IPS-15b (cell line): Measurements from ENCODE around the gene MARCHF10.
"Not testable (repeated sequence)": the region's sequence is repeated elsewhere in the genome, so short reads cannot be mapped to it uniquely, and the experiment has no call there.

Experiments used
- H3K27me3 ChIP-seq: one replicate; pipeline ENCODE4 v1.6.1; 2013; ENCODE audit warnings: low read length; ENCODE audit not compliant: control insufficient read depth, insufficient read depth
- H3K36me3 ChIP-seq: one replicate; pipeline ENCODE4 v1.6.1; 2013; ENCODE audit warnings: low read length; ENCODE audit not compliant: control insufficient read depth, insufficient read depth
- H3K4me1 ChIP-seq: one replicate; pipeline ENCODE4 v1.6.1; 2013; ENCODE audit warnings: mild to moderate bottlenecking, low read length; ENCODE audit not compliant: control insufficient read depth, insufficient read depth
- H3K4me3 ChIP-seq: one replicate; pipeline ENCODE4 v1.5.1; 2013; ENCODE audit warnings: low read depth, low read length
- H3K9ac ChIP-seq: one replicate; pipeline ENCODE4 v1.6.1; 2013; ENCODE audit warnings: low read depth, mild to moderate bottlenecking, low read length
- H3K9me3 ChIP-seq: one replicate; pipeline ENCODE4 v1.6.1; 2013; ENCODE audit warnings: mild to moderate bottlenecking, low read length; ENCODE audit not compliant: control insufficient read depth, insufficient read depth

The MARCHF10 gene, protein sequence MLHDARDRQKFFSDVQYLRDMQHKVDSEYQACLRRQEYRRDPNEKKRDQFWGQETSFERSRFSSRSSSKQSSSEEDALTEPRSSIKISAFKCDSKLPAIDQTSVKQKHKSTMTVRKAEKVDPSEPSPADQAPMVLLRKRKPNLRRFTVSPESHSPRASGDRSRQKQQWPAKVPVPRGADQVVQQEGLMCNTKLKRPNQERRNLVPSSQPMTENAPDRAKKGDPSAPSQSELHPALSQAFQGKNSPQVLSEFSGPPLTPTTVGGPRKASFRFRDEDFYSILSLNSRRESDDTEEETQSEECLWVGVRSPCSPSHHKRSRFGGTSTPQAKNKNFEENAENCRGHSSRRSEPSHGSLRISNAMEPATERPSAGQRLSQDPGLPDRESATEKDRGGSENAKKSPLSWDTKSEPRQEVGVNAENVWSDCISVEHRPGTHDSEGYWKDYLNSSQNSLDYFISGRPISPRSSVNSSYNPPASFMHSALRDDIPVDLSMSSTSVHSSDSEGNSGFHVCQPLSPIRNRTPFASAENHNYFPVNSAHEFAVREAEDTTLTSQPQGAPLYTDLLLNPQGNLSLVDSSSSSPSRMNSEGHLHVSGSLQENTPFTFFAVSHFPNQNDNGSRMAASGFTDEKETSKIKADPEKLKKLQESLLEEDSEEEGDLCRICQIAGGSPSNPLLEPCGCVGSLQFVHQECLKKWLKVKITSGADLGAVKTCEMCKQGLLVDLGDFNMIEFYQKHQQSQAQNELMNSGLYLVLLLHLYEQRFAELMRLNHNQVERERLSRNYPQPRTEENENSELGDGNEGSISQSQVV

DNA sequence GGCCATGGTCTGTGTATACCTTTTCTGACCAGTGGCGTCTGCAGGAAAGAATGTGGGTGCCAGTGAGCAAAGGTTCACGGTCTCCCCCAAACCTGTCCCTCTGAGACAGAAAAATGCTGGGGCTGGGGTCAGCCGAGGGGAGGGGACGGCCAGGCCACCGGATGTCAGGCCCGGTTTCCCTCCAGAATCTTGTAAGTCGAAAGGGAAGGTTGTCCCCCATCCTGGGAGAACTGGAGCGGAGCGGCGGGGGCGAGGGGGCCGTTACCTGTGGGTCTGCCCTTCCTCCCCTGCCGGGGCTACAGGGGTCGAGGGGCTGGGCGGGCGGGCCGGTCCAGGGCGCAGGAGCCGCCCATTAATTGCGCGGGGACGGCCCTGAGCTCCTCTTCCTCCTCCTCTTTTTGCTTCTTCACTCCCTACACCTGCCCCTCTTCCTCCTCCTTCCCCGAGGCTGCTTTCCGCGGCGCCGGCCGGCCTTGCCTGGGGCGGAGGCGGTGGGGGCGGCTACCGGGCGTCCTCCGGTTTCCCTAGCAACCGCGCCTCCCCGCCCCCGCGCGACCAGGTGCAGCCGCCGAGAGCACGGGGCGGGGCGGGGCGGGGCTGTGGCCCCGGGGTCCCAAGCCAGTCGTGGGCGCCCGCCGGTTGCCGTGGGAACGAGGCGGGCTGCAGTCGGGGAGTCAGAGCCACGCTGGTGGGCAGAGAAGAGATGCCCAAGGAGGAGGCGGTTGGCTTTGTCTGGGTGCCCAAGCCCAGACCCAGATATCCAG is at the start of gene MARCHF10:
TSS of gene MARCHF10 (minus strand) at position 503 of the 764 bp plus-strand sequence. CDS start 6,579 bp downstream, outside the sequence.
- Histone ChIP-seq H3K9ac (no peak within 1 kb of the TSS), H3K4me3 (peak within 1 kb of the TSS; percentile 50), H3K36me3 (no peaks in the 10 kb centered on the region), H3K4me1 (peaks cover 9% of the 10 kb centered on the region), H3K9me3 (no peaks in the 10 kb centered on the region), H3K27me3 (no peaks in the 10 kb centered on the region)

DNA sequence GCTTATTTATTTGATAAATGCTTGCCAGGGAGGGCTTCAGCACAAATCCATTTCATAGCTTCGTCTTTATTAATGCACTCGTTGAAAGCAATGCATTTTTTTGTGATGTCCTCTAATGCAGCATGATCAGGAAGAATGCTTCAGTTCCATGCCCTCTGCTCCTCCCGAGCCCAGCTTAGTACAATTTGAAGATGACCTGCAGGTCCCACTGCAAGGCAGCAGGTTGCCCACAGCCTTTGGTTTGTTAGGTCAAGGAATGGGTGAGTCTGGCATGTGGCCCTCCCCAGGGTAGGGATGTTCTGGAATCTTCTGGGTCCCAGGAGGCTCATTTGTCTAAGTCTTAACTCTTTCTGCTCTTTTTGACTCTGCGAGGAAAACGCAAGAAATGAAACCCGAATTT is 49.4 kb upstream of the MARCHF10 start:
- Histone ChIP-seq H3K9ac (no peak overlapping the region), H3K27me3 (no peaks in the 10 kb centered on the region), H3K36me3 (no peaks in the 10 kb centered on the region), H3K4me1 (no peaks in the 10 kb centered on the region), H3K4me3 (no peak overlapping the region), H3K9me3 (no peaks in the 10 kb centered on the region)

DNA sequence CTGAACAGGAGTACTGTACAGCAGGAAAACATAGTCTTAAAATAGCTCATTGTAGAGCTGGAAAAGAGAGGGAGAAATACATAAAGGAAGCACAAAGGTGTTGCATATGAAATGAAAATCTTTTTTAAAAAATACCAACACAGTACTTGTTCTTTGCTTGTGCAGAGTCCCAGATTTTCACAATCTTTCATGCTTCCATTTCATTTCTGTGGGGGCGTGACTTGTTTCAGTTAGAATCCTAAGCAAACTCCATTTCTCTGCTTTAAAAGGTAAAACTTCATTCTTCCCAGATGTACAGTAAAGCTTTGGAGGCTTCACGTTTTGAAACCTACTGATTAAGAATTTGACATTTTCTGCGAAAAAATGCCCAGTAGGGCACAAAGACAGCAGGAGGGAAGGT is 48.5 kb upstream of the MARCHF10 start:
- no peaks in the 10 kb centered on the region for H3K27me3 ChIP-seq
- H3K36me3 ChIP-seq, result no peaks in the 10 kb centered on the region
- H3K9me3 ChIP-seq, result no peaks in the 10 kb centered on the region
- no peaks in the 10 kb centered on the region for H3K4me1 ChIP-seq
- H3K9ac ChIP-seq, result no peak overlapping the region
- H3K4me3 ChIP-seq, result no peak overlapping the region

DNA sequence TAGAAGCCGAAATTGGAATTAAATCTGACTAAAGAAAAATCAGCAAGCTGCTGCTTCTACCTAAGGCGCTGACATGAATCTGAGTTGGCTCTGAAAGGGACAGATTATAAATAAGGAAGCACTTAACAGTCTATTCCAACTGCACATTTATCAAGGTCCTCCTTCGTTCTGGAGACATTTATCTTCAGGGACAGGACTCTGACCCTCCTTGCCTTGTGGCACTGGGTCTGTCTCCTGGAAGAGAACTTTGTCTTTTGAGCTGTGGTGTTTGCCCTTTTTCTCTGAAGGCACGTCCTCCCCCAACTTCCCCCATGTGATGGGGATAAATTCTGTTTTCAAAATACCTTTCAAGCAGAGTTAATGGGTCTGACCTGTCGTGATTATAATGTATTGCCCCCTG is 47.0 kb upstream of the MARCHF10 start:
- Histone ChIP-seq H3K9ac (no peak overlapping the region), H3K27me3 (no peaks in the 10 kb centered on the region), H3K36me3 (no peaks in the 10 kb centered on the region), H3K4me3 (no peak overlapping the region), H3K9me3 (no peaks in the 10 kb centered on the region), H3K4me1 (no peaks in the 10 kb centered on the region)

DNA sequence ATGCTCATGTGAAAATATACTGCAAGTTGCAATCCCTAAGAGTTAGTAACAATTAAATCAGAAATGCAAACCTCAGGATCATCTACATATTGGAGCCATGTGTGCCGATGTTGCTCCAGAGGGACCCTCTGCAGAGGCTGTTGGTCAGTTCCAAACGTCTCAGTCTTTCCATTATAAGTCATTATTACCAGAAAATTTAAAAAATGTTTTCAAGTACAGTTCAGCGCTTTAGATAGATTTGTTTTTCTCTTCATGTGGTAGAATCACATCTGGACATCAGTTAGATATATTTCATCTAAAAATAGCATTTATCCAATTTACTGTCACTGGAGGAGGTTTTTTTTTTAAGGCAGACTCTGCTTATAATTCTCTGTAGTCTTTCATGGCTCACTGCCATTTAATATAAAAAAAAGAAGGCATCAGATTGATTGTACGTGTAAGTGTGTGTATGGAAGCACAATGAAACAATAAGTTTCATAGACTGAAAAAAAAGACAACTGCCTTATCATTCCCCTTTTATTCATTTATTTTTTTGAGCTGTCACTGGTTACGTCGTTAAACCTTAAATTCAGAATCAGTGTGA is 46.1 kb upstream of the MARCHF10 start:
- Histone ChIP-seq H3K4me3 (no peak overlapping the region), H3K36me3 (no peaks in the 10 kb centered on the region), H3K4me1 (no peaks in the 10 kb centered on the region), H3K27me3 (no peaks in the 10 kb centered on the region), H3K9me3 (no peaks in the 10 kb centered on the region), H3K9ac (no peak overlapping the region)

DNA sequence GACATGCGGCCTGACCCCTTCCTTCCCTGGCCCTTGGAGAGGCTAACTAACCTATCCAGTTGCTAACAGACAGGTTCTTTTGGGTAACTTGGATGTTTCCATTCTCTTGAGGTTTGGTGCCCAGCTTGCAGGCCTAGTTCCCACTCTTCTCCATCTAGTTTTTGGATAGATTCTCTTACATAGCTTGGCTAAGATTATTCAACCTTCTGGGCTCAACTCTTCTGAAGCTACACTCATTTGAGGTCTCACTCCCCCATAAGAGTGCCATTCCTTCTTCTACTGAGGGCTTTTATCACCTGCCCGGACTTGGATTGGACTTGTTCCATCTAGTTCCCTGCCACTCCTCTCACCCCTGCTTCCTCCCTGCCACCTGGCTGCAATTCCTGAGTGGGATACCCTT is 44.1 kb upstream of the MARCHF10 start:
- Histone ChIP-seq H3K4me3 (no peak overlapping the region), H3K9ac (no peak overlapping the region), H3K36me3 (no peaks in the 10 kb centered on the region), H3K27me3 (no peaks in the 10 kb centered on the region), H3K4me1 (no peaks in the 10 kb centered on the region), H3K9me3 (no peaks in the 10 kb centered on the region)

DNA sequence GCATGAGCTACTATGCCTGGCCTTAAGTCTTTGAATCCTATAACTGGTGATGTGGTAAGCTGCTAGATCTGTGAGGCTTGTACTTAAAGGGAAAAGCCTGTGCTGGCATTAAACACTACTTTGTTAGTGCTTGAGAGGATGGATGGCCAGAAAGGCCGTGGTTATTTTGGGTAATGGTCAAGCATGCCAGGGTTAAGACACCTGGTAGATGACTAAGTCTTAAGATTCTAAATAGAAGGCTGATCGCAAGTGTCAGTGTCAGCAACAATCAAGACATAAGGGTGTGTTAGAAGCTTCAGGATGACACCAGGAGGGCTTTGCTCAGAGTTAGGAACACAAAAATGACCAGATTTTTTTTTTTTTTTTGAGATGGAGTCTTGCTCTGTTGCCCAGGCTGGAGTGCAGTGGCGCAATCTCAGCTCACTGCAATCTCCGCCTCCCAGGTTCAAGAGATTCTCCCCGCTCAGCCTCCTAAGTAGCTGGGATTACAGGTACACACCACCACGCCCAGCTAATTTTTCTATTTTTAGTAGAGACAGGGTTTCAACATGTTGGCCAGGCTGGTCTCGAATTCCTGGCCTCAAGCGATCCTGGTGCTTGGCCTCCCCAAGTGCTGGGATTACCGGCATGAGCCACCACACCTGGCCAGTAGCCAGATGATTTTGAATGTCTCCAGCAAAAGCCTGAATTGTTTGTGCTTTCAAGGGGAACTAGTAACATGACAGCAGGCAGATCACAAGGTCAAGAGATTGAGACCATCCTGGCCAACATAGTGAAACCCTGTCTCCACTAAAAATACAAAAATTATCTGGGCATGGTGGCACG is 41.7 kb upstream of the MARCHF10 start:
- not testable (repeated sequence) for H3K27me3 ChIP-seq, H3K4me3 ChIP-seq, H3K4me1 ChIP-seq, H3K36me3 ChIP-seq, H3K9me3 ChIP-seq, H3K9ac ChIP-seq

DNA sequence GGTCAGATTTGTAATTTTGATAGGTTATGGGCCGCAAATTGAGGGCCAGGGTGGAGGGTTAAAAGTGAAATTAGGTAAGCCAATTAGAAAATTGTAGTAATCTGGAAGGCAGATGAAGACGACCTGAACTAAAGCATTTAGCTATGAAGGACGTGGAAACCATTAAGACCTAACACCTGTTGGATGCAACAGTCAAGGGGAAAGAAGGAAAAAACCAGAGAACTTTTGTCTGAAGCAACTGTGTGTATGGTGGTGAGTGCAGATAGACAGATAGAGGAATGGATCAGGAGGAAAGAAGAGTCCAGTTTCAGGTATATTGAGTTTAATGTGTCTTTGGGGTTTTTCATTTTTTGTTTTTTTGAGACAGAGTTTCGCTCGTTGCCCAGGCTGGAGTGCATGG is 40.2 kb upstream of the MARCHF10 start:
- Histone ChIP-seq H3K36me3 (no peaks in the 10 kb centered on the region), H3K27me3 (no peaks in the 10 kb centered on the region)

DNA sequence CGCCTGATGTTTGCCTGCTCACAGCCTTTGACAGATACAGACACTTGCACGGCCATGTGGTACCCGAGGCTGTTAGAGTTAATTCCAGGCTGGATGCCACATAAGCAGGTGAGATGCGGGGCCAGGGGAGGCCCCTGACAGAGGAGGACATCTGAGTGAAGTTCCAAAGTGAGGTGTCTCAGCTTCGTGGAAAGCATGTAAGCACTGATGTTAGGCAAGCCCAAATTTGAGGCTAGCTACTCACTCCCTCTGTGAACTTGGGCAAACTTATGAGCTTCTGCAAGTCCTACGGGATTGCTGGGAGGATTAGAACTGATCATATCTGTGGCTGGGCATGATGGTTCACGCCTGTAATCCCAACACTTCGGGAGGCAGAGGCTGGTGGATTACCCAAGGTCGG is 39.3 kb upstream of the MARCHF10 start:
- H3K9me3 ChIP-seq, result no peaks in the 10 kb centered on the region
- no peaks in the 10 kb centered on the region for H3K36me3 ChIP-seq
- no peaks in the 10 kb centered on the region for H3K4me1 ChIP-seq
- no peaks in the 10 kb centered on the region for H3K27me3 ChIP-seq
- H3K4me3 ChIP-seq, result no peak overlapping the region
- H3K9ac ChIP-seq, result no peak overlapping the region

More for the DNA sequence above, 40.2 kb upstream of the MARCHF10 start:
- H3K9ac ChIP-seq, result no peak overlapping the region
- H3K4me3 ChIP-seq, result no peak overlapping the region
- H3K4me1 ChIP-seq, result no peaks in the 10 kb centered on the region
- no peaks in the 10 kb centered on the region for H3K9me3 ChIP-seq

DNA sequence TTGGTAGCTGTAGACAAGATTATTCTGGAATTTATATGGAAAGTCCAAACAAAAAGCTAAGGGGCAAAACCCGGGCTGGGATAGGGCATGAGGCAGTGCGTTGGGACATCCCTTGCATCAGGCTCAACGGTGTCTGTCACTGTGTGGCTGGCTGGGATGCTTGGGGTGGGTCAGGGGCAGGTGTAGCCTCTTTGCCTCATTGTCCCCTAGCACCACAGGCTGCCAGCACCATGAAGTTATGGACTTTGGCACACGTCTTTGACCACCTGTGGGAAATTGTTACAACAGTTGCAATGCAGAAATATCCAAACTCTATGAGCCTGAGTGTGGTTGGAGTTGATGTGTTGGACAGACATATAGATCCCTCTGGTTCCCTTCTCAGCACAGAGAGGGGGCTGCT is 32.8 kb upstream of the MARCHF10 start:
- H3K36me3 ChIP-seq, result no peaks in the 10 kb centered on the region
- no peaks in the 10 kb centered on the region for H3K9me3 ChIP-seq

DNA sequence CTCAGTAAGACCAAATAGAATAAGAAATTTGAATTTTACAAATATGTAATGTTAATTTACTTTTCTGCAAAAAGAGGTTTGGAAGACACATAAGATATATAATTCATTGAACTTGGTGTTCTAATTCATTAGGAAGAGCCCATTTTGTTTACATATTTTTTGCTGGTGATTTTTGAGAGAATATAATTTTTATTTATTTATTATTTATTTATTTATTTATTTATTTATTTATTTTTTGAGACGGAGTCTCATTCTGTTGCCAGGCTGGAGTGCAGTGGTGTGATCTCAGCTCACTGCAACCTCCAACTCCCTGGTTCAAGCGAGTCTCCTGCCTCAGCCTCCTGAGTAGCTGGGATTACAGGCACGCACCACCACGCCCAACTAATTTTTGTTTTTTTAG is 25.7 kb upstream of the MARCHF10 start:
- H3K4me1 ChIP-seq, H3K9ac ChIP-seq, H3K9me3 ChIP-seq, H3K4me3 ChIP-seq, H3K36me3 ChIP-seq, H3K27me3 ChIP-seq: not testable (repeated sequence)

More for the DNA sequence above, 32.8 kb upstream of the MARCHF10 start:
- no peak overlapping the region for H3K9ac ChIP-seq
- no peaks in the 10 kb centered on the region for H3K4me1 ChIP-seq
- no peak overlapping the region for H3K4me3 ChIP-seq
- no peaks in the 10 kb centered on the region for H3K27me3 ChIP-seq
